HG03175 (cell line): ENCODE data around the gene GGTA1.

Experiments
- ATAC-seq: cut with Tn5 transposase; IDR thresholded peaks from one replicate; pipeline ENCODE4 v1.9.1; 2021; ENCODE audit warnings: mild to moderate bottlenecking, moderate library complexity; ENCODE audit not compliant: unreplicated experiment

Gene GGTA1

DNA sequence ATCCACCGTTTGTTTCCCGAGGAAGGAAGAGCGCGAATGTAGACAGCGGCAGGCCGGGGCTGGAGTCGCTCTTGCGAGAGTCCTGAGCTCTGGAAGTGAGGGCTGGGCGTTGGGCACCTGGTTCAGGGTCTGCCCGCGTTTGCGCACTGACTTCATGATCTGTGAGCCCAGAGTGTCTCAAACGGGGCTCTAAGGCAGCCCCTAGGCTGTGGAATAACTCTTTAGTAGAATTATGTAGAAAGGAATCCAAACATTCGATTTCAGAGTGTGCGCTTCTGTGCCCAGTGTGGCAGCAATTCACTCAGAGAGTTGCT lies 478 bp upstream of the GGTA1 start:
- no peak for ATAC-seq

GRCh38 chr9:121499177-121499426 lies 542 bp downstream of the GGTA1 start:
- ATAC-seq, result no peak

DNA sequence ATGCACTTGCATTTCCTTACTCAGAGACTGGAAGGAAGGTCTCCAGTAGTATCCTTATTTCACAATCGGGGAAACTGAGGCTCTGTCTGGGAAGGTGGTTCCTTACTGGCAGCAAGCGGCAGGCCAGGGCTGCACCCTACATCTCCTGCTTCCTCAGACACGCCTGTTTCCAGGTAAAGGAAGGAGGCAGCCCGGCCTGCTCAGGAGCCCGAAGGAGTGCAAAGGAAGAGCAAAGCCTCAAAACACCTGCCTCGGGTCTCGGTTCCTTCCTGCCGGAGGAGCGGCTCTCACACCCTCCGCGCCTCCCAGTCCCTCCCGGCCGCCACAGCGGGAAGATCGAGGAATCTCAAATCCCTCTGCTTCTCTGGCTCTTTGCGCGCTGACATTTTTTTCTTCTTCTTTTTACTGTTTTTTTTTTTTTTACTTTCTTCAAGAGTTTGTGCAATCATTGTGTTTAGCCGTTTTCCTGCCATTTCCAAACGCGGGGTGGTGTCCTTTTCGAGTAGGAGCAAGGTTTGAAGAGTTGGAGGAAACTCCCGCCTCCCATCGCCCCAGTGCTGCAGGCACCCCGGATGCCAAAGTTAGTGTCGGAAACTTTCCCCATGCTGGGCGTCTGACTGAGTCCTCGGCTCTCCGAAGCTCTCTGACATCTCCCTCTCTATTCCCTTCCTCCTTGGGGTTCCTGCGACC lies 1.0 kb downstream of the GGTA1 start:
- no peak for ATAC-seq

DNA sequence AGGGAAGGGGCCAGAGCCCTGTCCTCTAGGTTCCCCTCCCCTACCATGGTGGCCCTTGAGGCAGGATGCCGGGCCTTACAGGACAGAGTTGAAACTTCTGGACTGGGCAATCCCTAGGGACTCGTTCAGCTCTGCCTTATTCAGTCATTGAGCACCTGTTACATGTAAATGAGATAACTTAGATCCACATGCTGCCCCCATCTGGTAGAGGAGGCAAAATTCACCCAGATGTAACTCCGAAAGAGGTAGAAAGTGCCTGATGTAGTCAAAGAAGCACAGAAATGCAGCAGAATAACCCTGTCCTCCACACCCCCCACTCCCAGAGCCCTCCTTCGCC lies 1.5 kb downstream of the GGTA1 start:
- peak; percentile 80 for ATAC-seq

- ATAC-seq, result no peak
These were observed 3.7 kb downstream of the GGTA1 start for GRCh38 chr9:121495976-121496375.

GRCh38 chr9:121494192-121494591 lies 5.5 kb downstream of the GGTA1 start:
- no peak for ATAC-seq

- no peak for ATAC-seq
These were observed 8.5 kb downstream of the GGTA1 start for GRCh38 chr9:121491111-121491510.

- ATAC-seq, result no peak
These were observed 10.3 kb downstream of the GGTA1 start for GRCh38 chr9:121489344-121489743.

- no peak for ATAC-seq
These were observed 13.6 kb downstream of the GGTA1 start for GRCh38 chr9:121486043-121486442.

GRCh38 chr9:121485623-121486022 lies 14.0 kb downstream of the GGTA1 start:
- ATAC-seq, result no peak

DNA sequence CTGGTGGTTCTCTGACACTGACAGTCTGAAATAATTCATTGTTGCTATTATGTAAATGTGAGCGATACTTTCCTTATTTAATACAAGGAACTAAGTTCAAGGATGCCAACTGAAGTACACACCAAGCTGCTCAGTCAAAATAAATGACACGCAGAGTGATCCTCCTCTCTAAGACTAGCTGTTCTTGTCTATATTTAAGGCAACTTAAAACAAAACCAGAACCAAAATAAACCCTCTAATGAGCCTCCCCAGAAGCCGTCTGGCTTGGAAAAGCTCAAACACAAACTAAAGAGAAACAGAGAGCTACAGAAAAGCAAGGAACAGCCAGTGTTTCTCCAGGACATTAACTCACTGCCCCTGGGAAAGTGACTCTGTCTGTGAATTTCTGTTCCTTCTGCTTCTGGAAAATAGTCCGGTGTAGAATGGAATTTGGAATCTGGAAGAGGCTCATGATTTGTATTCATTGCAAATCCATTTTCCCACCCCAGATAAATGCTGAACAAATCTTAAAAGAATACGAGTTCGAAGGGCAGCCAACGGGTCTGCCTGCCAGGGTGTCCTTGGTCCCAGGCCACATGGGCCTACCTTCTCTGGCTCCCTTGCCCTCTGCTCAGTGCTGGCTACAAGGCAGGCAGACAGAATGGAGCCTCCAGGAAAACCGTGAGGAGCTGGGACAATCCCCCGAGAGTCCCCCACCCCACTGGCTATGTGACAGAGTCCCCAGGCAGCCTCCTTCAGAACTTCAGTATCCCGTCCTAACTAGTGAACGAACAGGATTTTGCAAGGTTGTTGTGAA lies 14.8 kb downstream of the GGTA1 start:
- ATAC-seq, result no peak

GRCh38 chr9:121483473-121484031 lies 16.1 kb downstream of the GGTA1 start:
- ATAC-seq, result no peak

GRCh38 chr9:121483049-121483448 lies 16.6 kb downstream of the GGTA1 start:
- ATAC-seq, result no peak

DNA sequence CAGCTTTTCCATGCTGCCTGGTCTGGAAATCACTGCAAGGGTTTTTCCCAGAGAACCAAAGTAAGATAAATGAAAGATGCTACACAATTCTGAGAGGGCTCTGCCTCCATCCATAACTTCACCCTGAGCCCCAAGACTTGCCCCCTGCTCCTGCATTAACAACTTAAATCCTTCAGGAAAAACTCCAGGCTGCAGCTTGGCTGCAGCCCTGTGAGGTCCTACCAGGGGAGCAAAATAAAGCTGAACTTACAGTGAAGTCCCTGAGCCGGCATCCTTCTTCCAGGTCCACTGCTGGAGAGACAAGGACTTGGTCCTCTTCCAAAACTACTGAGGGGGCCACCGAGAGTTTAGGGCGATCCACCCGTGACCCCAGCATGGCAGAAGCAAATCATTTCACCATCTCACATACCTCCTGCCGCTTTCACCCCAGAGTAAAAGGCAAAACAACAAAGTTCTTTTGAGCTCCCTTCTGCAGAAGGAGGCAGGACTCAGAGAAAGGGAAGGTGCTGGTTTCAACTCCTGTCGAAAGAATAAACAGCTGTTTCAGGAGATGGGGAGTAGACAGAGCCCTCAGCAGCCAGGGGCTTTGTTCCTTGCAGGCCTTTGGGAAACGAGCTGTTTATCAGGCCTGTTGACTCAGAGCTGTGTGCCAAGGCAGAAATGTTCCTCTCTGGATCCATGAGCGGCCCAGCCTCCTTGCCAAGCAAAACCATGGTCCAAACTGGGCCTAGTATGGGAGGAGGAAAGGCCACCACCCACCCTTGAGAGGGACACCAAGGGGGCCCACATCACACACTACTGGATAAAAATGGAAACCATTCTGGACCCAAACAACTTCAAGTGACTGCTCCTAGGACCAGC lies 20.6 kb downstream of the GGTA1 start:
- ATAC-seq, result no peak

- no peak for ATAC-seq
These were observed 23.5 kb downstream of the GGTA1 start for GRCh38 chr9:121476156-121476555.

DNA sequence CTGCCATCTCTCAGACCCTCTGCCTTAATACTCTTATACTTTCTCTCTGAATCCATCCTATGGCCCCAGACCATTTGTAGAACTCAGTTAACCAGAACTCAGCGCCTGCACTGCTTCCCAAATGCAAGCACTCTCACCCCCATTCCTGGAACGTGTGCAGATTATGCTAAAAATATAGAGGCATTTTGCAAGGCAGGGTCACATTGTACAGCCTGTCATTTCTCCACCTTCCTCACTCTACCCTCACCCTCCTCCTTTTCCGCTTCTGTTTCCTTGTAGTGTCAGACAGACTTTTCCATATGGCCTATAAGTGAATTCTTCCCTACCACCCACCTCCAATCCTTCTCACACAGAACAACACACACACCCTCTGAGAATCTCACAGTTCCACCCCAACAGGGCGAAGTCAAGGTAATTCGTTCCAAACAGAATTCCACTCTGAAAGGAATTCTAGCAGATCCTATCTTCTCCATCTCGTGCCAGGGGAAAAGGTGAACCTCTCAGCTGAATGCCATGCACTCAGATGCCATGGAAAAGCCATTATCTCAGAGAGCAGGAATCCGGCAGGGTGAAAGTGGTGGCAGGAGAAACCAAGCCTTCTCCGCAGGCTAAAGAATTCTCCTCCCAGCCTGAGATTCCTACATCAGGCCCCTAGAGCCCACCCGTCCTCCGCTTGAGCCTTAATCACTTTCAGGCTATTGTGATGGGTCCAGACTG lies 25.3 kb downstream of the GGTA1 start:
- no peak for ATAC-seq

GRCh38 chr9:121473229-121473628 lies 26.4 kb downstream of the GGTA1 start:
- no peak for ATAC-seq

- no peak for ATAC-seq
These were observed 27.2 kb downstream of the GGTA1 start for GRCh38 chr9:121472446-121472845.

DNA sequence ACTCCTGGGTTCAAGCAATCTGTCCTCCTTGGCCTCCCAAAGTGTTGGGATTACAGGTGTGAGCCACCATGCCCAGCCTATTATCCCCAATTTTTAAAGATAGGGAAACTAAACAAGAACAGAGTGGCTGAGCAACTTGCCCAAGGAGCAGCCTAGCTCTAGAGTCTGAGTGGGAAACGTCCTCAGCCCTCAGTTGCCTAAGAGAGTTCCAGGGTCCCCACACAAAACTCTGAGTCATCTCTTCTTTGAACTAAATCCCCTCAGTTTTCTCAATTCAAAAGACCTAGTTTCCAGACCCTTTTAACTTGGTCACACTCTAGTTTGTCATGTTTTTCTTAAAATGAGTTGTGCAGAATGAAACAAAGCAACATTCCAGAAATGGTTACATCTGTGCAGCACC lies 33.5 kb downstream of the GGTA1 start:
- no peak for ATAC-seq

DNA sequence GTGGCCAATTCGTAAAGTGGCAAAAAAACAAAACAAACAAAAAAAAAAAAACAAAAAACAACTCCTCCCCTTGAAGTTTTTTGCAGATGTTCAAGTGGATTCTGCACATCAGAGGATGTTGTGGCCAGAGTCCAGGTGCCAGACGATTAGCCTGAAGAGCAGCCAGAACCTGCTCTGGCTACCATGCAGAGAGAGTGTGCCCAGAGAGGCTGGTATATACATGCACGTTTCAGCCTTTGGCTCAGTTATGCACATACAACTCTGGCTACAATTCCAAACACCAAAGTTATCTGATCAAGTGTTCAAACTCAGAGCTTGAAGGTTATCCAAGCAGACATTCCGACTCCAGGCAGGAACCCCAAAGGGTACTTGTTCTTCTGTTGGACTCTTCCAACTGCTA lies 34.7 kb downstream of the GGTA1 start:
- ATAC-seq, result no peak
